ENCODE results near the gene CASP8.
"Not testable (repeated sequence)": the region's sequence is repeated elsewhere in the genome, so short reads cannot be mapped to it uniquely, and the experiment has no call there.

The CASP8 gene

DNA sequence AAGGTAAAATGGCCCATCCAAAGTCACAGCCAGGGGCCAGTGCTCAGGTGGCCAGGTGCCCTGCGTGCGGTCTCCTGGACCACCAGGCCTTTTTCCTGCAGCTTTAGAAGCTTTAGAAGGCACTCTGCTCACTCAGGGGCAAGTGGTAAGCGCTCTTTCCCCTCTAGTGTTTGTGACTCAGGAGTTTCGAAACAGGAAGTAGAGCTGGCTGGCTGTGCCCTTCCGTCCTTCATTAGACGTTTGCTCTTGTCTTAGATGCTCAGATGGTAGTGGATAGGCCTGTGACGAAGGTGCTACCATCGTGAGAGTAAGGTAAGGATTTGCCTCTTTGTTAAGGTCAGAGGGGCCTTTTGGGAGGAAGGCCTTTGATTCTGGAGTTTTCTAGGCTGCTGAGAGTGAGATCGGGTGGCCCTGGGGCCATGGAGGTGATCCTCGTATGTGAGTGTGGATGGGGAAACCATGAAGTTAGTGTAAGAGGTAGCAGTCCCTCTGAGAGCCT is at the start of gene CASP8:
TSS of gene CASP8 (plus strand) at position 235 of the 499 bp plus-strand sequence. CDS start 5,951 bp downstream, outside the sequence.
- no peak for DNase-seq

GRCh38 chr2:201215963-201216362 is 44.4 kb upstream of the CASP8 start:
- no peak for DNase-seq

DNA sequence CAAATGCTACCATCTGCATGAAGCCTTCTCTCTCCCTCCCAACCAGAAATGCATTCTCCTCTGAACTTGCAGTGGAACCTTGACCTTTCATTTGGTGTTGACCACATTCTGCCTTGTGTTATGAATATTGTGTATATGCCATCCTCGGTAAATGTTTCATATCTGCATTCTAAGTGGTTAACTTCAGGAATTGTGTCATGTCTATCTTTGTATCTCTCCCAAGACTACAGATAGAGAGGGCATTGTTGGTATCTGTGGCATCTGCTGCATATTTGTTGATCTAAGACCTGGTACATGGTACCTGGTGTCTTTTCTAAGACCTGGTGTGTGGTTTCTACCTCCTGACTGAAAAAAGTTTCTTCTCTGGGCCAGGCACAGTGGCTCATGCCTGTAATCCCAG is 43.4 kb upstream of the CASP8 start:
- DNase-seq: no peak

- no peak for DNase-seq
Measured at GRCh38 chr2:201218780-201219179, 41.6 kb upstream of the CASP8 start.

- no peak for DNase-seq
Measured at GRCh38 chr2:201219328-201220096, 40.8 kb upstream of the CASP8 start.

GRCh38 chr2:201220102-201220570 is 40.2 kb upstream of the CASP8 start:
- no peak for DNase-seq

DNA sequence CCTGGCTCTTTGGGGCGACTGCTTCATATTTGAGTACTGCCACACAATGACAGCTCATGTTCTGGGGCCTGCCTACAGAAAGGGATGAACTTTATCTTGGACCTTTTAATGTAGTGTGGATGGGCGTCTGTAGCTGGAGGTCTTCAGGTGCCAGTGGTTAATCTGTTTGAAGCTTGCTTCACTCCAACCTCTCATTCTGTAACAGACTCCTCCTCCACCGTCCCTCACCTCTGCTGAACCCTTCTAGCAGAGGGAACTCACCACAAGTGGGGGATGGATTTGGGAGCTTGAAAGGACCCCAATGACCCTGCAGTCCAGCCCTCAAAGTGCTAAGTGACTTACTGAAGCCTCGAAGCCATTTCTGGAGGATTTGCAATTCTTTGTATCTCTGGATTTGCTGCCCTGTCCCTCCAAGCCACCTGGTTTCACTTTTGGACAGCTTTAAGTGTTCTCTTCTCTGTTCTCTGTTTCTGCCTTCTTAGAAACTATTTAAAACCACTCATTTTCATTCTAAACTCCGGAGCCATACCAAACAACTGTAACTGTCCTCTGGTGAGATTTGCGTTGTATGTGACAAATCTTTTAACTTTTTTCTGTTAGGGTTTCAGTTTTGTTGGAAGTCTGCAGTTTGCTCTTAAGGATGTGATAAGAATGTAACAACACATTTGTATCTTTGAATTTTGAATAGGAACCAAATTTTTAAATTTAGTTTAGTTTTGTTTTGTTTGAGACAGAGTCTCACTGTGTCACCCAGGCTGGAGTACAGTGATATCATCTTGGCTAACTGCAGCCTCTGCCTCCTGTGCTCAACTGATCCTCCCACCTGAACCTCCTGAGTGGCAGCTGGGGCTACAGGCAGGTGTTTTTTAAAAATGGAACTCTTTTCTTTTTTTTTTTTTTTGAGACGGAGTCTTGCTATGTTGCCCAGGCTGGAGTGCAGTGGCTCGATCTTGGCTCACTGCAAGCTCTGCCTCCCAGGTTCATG is 37.0 kb upstream of the CASP8 start:
- DNase-seq: no peak

- DNase-seq: no peak
Measured at GRCh38 chr2:201228271-201228911, 31.9 kb upstream of the CASP8 start.

GRCh38 chr2:201228912-201229290 is 31.4 kb upstream of the CASP8 start:
- DNase-seq: no peak

DNA sequence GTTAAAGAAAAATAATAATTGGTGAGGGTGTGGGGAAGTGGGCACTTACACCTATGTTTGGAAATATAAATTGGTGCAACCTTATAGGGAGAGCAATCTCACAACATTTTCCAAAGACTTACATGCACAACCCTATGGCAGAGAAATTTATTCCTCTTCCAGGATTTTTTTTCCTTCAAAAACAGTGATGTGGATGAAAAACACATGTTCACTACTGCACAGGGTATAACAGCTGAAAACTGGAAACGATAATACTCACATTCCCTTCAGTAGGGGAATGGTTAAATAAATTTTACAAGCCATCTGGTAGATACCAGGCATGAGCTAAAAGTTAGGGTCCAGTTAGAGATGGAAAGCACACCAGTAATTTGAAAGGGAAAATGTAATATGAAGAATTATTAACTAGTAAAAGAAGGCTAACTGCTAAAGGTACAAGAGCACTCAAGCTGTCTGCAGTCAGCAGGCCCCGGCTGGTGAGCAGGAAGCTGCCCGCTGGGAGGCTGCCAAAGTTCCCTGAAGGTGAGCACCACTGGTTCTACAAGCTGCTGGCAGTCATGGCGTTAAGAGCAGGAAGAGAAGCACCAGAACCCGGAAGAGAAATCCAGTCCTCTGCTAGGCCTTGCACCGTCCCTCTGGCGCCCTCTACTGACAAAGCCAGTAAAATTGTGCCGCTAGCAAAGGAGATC is 28.4 kb upstream of the CASP8 start:
- peak; percentile 94 for DNase-seq

GRCh38 chr2:201232467-201232815 is 27.9 kb upstream of the CASP8 start:
- no peak for DNase-seq

DNA sequence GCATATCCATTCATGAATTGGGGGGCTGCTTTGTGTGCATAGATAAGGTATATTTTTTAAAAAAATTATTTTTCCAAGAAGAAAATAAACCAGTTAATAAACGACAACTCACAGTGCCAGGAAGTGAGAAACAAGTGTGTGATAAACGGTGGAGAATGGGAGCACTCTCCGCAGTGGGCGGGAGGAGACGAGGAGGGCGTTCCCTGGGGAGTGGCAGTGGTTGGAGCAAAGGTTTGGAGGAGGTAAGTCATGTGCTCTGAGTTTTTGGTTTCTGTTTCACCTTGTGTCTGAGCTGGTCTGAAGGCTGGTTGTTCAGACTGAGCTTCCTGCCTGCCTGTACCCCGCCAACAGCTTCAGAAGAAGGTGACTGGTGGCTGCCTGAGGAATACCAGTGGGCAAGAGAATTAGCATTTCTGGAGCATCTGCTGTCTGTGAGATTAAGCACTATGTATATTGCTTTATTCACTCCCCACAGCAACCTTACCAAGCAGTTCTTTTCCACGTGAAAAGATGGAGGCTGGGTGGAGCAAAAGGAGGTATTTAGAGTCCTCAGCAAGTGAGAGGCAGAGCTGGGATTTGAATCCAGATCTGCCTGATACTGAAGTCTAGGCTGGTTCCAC is 27.0 kb upstream of the CASP8 start:
- DNase-seq: peak; percentile 75

- no peak for DNase-seq
Measured at GRCh38 chr2:201233812-201234662, 26.3 kb upstream of the CASP8 start.

GRCh38 chr2:201234663-201235135 is 25.6 kb upstream of the CASP8 start:
- no peak for DNase-seq

- DNase-seq: peak; percentile 69
Measured at GRCh38 chr2:201235860-201236811, 24.2 kb upstream of the CASP8 start.

- no peak for DNase-seq
Measured at GRCh38 chr2:201237486-201238123, 22.7 kb upstream of the CASP8 start.

GRCh38 chr2:201239167-201239935 is 21.0 kb upstream of the CASP8 start:
- not testable (repeated sequence) for DNase-seq

DNA sequence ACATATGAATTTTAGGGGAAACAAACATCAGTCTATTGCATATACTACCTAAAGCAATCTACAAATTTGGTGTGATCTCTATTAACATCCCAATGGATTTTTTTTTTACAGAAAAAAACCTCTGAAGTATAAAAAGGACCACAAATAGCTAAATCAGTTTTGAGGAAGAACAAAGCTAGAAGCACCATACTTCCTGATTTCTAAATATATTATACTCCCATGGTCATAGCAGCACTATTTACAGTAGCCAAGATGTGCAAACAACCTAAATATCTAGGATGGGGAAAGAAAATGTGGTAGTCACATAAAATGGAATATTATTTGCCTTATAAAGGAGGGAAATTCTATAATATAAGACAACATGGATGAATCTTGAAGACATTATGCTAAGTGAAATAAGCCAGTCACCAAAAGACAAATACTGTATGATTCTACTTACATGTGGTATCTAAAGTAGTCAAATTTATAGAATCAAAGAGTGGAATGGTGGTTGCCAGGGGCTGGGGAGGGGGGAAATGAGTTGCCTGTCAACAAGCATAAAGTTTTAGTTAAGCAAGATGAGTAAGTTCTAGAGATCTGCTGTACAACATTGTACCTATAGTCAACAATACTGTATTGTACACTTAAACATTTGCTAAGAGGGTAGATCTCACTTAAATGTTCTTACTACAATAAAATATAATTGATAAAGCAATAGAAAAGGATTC is 17.6 kb upstream of the CASP8 start:
- DNase-seq: no peak
